ENCODE results near the gene CA5A. TPM values are rescaled to one million over a fixed set of nuclear protein-coding genes. Genes with fewer than 3 reads are reported as not detected.
A peak's percentile ranks its signal among the peaks of the same experiment; 100 is the strongest.
"Not testable (repeated sequence)": the region's sequence is repeated elsewhere in the genome, so short reads cannot be mapped to it uniquely, and the experiment has no call there.

The CA5A gene
- total RNA-seq, 1 experiment from 2014 or later: not detected

DNA sequence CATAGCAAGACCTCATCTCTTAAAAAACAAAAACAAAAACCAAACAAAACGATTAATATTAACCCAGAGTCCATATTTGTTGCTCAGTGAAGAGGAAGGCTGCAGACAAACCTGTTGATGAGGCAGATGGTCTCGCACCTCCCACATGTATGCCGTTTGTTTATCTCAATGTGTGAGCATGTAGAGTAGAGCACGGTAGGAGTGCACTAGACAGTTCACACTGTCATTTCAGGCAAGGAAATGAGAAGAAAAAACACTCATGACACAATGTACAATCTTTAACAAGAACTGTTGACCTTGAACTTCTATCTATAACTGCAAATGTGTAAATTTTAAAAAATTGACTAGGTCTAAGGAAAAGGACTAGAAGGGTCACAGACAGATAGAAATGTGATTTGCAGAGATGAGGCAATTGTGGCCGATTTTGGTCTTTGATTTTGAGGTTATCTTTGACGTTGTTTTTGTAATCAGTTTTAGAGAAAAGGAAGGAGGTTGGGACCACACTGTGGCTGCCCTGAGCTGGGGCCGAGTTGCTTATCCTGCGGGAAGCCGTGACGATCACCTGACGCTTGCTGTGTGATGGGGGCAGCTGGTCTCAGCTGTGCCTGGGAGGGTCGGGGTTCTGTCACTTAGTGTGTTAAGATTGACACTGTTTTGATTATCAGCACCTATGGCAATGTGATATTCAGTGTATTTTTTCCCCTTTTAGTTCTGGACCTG lies 43.7 kb upstream of the CA5A start:
- H4K20me1 ChIP-seq (ENCODE audit: insufficient read depth, low read depth, low read length); H3K27me3 ChIP-seq (ENCODE audit: low read length); H3K9me3 ChIP-seq (ENCODE audit: low read length); H3K9me2 ChIP-seq (replicated peaks; ENCODE audit: insufficient read depth, low read length); H3K4me2 ChIP-seq (ENCODE audit: low read depth, low read length, poor library complexity, severe bottlenecking); H3K9ac ChIP-seq (ENCODE audit: low read length); H2AFZ ChIP-seq (ENCODE audit: low read length); H3K27ac ChIP-seq (ENCODE audit: low read length); H3K4me1 ChIP-seq (ENCODE audit: low read length); H3K4me3 ChIP-seq (ENCODE audit: low read length); H3K36me3 ChIP-seq (ENCODE audit: insufficient read depth, low read length); DNase-seq: not testable (repeated sequence)
- peaks cover 23% of the 10 kb centered on the region for H3K79me2 ChIP-seq (ENCODE audit: low read length)

DNA sequence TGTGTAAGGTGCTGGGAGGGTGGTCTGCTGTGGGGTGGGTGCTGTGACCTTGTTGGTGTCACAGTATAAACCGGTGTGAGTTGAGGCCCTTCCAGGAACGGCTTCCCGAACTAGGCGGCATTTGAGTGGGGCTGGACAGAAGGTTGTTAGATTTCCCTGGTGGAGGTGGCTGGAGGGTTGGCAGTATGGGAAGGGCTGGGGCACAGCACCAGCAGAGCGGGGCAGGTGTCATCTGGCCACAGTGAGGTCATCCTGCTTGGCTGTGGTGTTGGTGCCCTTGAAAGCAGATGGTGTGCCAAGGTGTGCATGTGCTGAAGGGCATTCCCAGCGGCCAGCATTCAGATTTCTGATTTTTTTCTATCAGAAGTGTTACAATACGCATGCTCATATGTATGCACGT lies 43.0 kb upstream of the CA5A start:
- no peak overlapping the region for H3K4me3 ChIP-seq (ENCODE audit: low read length)
- H3K27me3 ChIP-seq (ENCODE audit: low read length): no peaks in the 10 kb centered on the region
- H4K20me1 ChIP-seq (ENCODE audit: insufficient read depth, low read depth, low read length): no peaks in the 10 kb centered on the region
- H2AFZ ChIP-seq (ENCODE audit: low read length): no peak overlapping the region
- H3K36me3 ChIP-seq (ENCODE audit: insufficient read depth, low read length): no peaks in the 10 kb centered on the region
- no peaks in the 10 kb centered on the region for H3K9me2 ChIP-seq (replicated peaks; ENCODE audit: insufficient read depth, low read length)
- H3K79me2 ChIP-seq (ENCODE audit: low read length): peaks cover 31% of the 10 kb centered on the region
- DNase-seq: no peak
- no peak overlapping the region for H3K4me2 ChIP-seq (ENCODE audit: low read depth, low read length, poor library complexity, severe bottlenecking)
- no peaks in the 10 kb centered on the region for H3K4me1 ChIP-seq (ENCODE audit: low read length)
- no peaks in the 10 kb centered on the region for H3K9me3 ChIP-seq (ENCODE audit: low read length)
- H3K9ac ChIP-seq (ENCODE audit: low read length): no peak overlapping the region
- H3K27ac ChIP-seq (ENCODE audit: low read length): no peak overlapping the region

DNA sequence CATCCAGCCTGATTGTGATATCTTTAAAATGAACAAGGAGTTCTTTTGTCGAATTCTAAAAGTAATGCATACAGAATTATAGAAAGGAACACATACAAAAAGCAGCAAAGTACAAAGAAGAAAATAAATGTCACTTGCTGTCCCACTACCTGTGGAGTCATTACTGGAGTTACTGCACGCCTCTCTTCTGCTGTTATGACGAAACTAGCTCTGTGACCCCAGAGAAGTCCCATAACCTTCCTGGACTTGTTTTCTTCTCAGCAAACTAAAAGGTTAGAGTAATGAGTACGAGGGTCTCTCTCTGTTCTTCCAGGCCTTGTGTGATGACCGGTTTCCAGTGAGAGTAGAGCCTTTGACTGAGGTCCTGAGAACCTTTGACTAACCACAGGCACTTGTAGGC lies 41.8 kb upstream of the CA5A start:
- Histone ChIP-seq H3K36me3 (ENCODE audit: insufficient read depth, low read length) (no peaks in the 10 kb centered on the region), H3K27me3 (ENCODE audit: low read length) (no peaks in the 10 kb centered on the region), H3K4me2 (ENCODE audit: low read depth, low read length, poor library complexity, severe bottlenecking) (no peak overlapping the region), H3K4me1 (ENCODE audit: low read length) (no peaks in the 10 kb centered on the region), H3K9me2 (replicated peaks; ENCODE audit: insufficient read depth, low read length) (no peaks in the 10 kb centered on the region), H3K27ac (ENCODE audit: low read length) (no peak overlapping the region), H3K9ac (ENCODE audit: low read length) (no peak overlapping the region), H3K4me3 (ENCODE audit: low read length) (no peak overlapping the region), H4K20me1 (ENCODE audit: insufficient read depth, low read depth, low read length) (no peaks in the 10 kb centered on the region), H3K79me2 (ENCODE audit: low read length) (peaks cover 43% of the 10 kb centered on the region), H2AFZ (ENCODE audit: low read length) (no peak overlapping the region), H3K9me3 (ENCODE audit: low read length) (no peaks in the 10 kb centered on the region)
- no peak for DNase-seq

DNA sequence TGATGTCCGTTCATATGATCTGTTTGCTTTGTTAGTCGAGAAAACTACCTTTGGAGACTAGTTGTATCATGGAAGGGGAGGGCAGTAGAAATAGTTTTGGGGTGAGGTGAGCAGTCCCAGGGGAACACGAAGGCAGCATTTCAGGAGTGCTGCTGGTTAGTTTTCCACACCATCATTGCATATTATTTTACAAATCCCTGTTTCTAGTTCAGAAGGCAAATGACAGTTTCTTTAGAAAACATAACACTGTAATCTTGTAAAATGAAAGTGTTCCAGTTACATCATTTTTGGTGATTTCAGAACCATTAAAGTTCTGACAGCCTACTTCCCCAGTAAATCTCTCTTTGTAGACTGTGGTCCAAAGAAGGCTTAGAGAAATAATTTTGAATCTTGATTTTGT lies 40.3 kb upstream of the CA5A start:
- no peaks in the 10 kb centered on the region for H3K9me2 ChIP-seq (replicated peaks; ENCODE audit: insufficient read depth, low read length)
- H3K36me3 ChIP-seq (ENCODE audit: insufficient read depth, low read length): no peaks in the 10 kb centered on the region
- H3K27ac ChIP-seq (ENCODE audit: low read length): no peak overlapping the region
- H3K9me3 ChIP-seq (ENCODE audit: low read length): no peaks in the 10 kb centered on the region
- H3K79me2 ChIP-seq (ENCODE audit: low read length): peaks cover 57% of the 10 kb centered on the region
- no peak overlapping the region for H3K4me3 ChIP-seq (ENCODE audit: low read length)
- no peaks in the 10 kb centered on the region for H4K20me1 ChIP-seq (ENCODE audit: insufficient read depth, low read depth, low read length)
- no peak overlapping the region for H3K4me2 ChIP-seq (ENCODE audit: low read depth, low read length, poor library complexity, severe bottlenecking)
- no peaks in the 10 kb centered on the region for H3K27me3 ChIP-seq (ENCODE audit: low read length)
- H3K4me1 ChIP-seq (ENCODE audit: low read length): no peaks in the 10 kb centered on the region
- DNase-seq: peak; percentile 27
- no peak overlapping the region for H2AFZ ChIP-seq (ENCODE audit: low read length)
- no peak overlapping the region for H3K9ac ChIP-seq (ENCODE audit: low read length)

DNA sequence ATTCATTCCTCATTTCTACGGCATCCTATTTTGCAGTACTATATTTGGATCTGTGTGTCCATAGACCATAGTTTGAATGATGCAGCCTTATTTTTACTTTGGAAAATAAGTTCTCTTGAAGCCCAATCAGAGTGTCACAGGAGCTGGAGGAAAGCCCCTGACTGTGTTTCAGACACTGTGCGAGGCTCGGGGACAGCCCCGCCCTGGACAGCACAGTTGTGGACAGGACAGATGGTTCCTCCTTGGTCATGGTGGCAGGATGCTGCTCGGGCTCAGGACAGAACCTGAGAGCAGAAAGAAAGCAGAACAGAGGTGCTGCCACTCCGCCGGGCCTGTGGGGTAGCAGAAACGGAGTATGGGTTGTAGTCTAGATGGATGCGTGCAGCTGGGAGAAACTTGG lies 37.8 kb upstream of the CA5A start:
- no peaks in the 10 kb centered on the region for H3K9me2 ChIP-seq (replicated peaks; ENCODE audit: insufficient read depth, low read length)
- H3K9me3 ChIP-seq (ENCODE audit: low read length): no peaks in the 10 kb centered on the region
- no peaks in the 10 kb centered on the region for H3K27me3 ChIP-seq (ENCODE audit: low read length)
- H3K4me1 ChIP-seq (ENCODE audit: low read length): no peaks in the 10 kb centered on the region
- no peak overlapping the region for H3K9ac ChIP-seq (ENCODE audit: low read length)
- H3K4me2 ChIP-seq (ENCODE audit: low read depth, low read length, poor library complexity, severe bottlenecking): no peak overlapping the region
- peaks cover 82% of the 10 kb centered on the region for H3K79me2 ChIP-seq (ENCODE audit: low read length)
- H3K27ac ChIP-seq (ENCODE audit: low read length): no peak overlapping the region
- no peaks in the 10 kb centered on the region for H4K20me1 ChIP-seq (ENCODE audit: insufficient read depth, low read depth, low read length)
- H3K36me3 ChIP-seq (ENCODE audit: insufficient read depth, low read length): 0 out of 2 replicates have a peak, but pooled peaks cover 9% of the 10 kb centered on the region
- no peak for DNase-seq
- H2AFZ ChIP-seq (ENCODE audit: low read length): no peak overlapping the region
- no peak overlapping the region for H3K4me3 ChIP-seq (ENCODE audit: low read length)

DNA sequence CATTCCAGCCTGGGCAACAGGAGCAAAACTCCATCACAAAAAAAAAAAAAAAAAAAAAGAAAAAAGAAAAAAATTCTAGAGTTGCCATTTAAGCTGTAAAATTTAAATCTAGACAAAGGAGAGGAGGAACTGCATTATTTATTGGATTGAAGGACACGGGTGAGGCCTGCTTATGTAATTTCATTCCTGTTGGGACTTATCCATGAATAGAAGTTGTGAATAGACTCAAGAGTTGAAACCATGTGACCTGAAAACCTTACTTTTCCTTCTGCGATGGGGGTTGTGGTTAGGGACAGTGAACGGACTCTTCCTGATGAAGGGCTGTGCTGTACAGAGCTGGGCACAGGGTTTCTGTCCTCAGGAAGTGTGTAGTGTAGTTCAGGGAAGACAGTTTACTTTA lies 37.4 kb upstream of the CA5A start:
- Histone ChIP-seq H3K27ac (ENCODE audit: low read length) (no peak overlapping the region), H3K9ac (ENCODE audit: low read length) (no peak overlapping the region), H3K9me2 (replicated peaks; ENCODE audit: insufficient read depth, low read length) (no peaks in the 10 kb centered on the region), H3K4me2 (ENCODE audit: low read depth, low read length, poor library complexity, severe bottlenecking) (no peak overlapping the region), H3K79me2 (ENCODE audit: low read length) (peaks cover 84% of the 10 kb centered on the region), H3K4me3 (ENCODE audit: low read length) (no peak overlapping the region), H3K27me3 (ENCODE audit: low read length) (no peaks in the 10 kb centered on the region), H3K9me3 (ENCODE audit: low read length) (no peaks in the 10 kb centered on the region), H3K36me3 (ENCODE audit: insufficient read depth, low read length) (0 out of 2 replicates have a peak, but pooled peaks cover 9% of the 10 kb centered on the region), H4K20me1 (ENCODE audit: insufficient read depth, low read depth, low read length) (no peaks in the 10 kb centered on the region), H3K4me1 (ENCODE audit: low read length) (no peaks in the 10 kb centered on the region), H2AFZ (ENCODE audit: low read length) (no peak overlapping the region)
- DNase-seq: no peak

DNA sequence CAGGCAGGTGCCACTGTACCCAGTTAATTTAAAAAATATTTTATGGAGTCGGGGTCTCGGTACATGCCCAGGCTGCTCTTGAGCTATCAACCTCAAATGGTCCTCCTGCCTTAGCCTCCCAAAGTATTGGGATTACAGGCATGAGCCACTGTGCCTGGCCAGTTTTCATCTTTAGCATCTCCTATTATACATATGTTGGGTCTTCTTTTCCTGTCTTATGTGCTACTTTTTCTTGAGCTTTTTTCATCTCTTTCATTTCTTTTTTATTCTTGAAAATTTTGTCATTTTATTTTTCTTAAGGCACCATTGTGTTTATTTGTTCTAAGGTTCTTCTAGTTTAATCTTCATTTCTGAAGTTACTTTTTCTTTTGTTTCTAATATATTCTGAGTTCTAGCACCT lies 35.6 kb upstream of the CA5A start:
- peaks cover 96% of the 10 kb centered on the region for H3K79me2 ChIP-seq (ENCODE audit: low read length)
- H3K4me3 ChIP-seq (ENCODE audit: low read length): no peak overlapping the region
- no peaks in the 10 kb centered on the region for H3K4me1 ChIP-seq (ENCODE audit: low read length)
- no peak overlapping the region for H3K27ac ChIP-seq (ENCODE audit: low read length)
- no peaks in the 10 kb centered on the region for H3K9me3 ChIP-seq (ENCODE audit: low read length)
- no peak overlapping the region for H3K4me2 ChIP-seq (ENCODE audit: low read depth, low read length, poor library complexity, severe bottlenecking)
- DNase-seq: no peak
- H3K27me3 ChIP-seq (ENCODE audit: low read length): no peaks in the 10 kb centered on the region
- H4K20me1 ChIP-seq (ENCODE audit: insufficient read depth, low read depth, low read length): no peaks in the 10 kb centered on the region
- H3K36me3 ChIP-seq (ENCODE audit: insufficient read depth, low read length): 0 out of 2 replicates have a peak, but pooled peaks cover 9% of the 10 kb centered on the region
- no peak overlapping the region for H2AFZ ChIP-seq (ENCODE audit: low read length)
- no peaks in the 10 kb centered on the region for H3K9me2 ChIP-seq (replicated peaks; ENCODE audit: insufficient read depth, low read length)
- no peak overlapping the region for H3K9ac ChIP-seq (ENCODE audit: low read length)

DNA sequence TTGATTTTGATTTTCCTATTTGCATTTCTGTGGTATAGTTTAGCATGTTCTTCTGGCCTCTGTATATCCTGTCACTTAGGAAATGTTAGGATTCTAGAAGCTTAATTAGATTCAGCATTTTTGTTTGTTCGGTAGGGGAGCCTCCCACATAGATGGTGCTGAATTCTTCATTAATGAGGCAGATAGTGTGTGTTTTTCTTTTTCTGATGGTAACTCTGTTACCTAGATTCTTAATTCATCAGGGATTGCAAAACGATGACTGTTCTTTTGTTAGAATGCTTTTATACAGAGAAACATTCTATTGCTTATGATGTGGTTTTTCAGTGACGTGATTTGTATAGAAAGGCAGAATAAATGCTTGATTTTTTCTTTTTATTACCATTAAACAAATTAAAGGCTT lies 33.9 kb upstream of the CA5A start:
- Histone ChIP-seq H3K4me2 (ENCODE audit: low read depth, low read length, poor library complexity, severe bottlenecking) (no peak overlapping the region), H3K9me3 (ENCODE audit: low read length) (no peaks in the 10 kb centered on the region), H3K27me3 (ENCODE audit: low read length) (no peaks in the 10 kb centered on the region), H3K4me3 (ENCODE audit: low read length) (no peak overlapping the region), H3K36me3 (ENCODE audit: insufficient read depth, low read length) (0 out of 2 replicates have a peak, but pooled peaks cover 9% of the 10 kb centered on the region), H3K79me2 (ENCODE audit: low read length) (peaks cover 96% of the 10 kb centered on the region), H3K9me2 (replicated peaks; ENCODE audit: insufficient read depth, low read length) (no peaks in the 10 kb centered on the region), H4K20me1 (ENCODE audit: insufficient read depth, low read depth, low read length) (no peaks in the 10 kb centered on the region), H3K27ac (ENCODE audit: low read length) (no peak overlapping the region), H3K4me1 (ENCODE audit: low read length) (no peaks in the 10 kb centered on the region), H3K9ac (ENCODE audit: low read length) (no peak overlapping the region), H2AFZ (ENCODE audit: low read length) (no peak overlapping the region)
- DNase-seq: no peak
